Fibroblast of skin of right biceps (primary cell): ENCODE data around the gene CCN6.
A peak's percentile ranks its signal among the peaks of the same experiment; 100 is the strongest.
"Not testable (repeated sequence)": the region's sequence is repeated elsewhere in the genome, so short reads cannot be mapped to it uniquely, and the experiment has no call there.

Experiments used
- DNase-seq: peaks from one replicate; pipeline ENCODE4 v3.0.0-alpha.2; 2013

CCN6 gene

GRCh38 chr6:112030206-112030960, 23.5 kb upstream of the CCN6 start:
- no peak for DNase-seq

GRCh38 chr6:112030961-112031660, 22.8 kb upstream of the CCN6 start:
- DNase-seq, result no peak

- no peak for DNase-seq
Measured at GRCh38 chr6:112031960-112032359, 21.9 kb upstream of the CCN6 start.

- no peak for DNase-seq
Measured at GRCh38 chr6:112032728-112033127, 21.2 kb upstream of the CCN6 start.

- DNase-seq, result no peak
Measured at GRCh38 chr6:112033791-112034615, 19.9 kb upstream of the CCN6 start.

GRCh38 chr6:112034616-112034995, 19.3 kb upstream of the CCN6 start:
- DNase-seq, result no peak

- no peak for DNase-seq
Measured at GRCh38 chr6:112036088-112036637, 17.7 kb upstream of the CCN6 start.

- DNase-seq, result peak; percentile 93
Measured at GRCh38 chr6:112037783-112038216, 16.1 kb upstream of the CCN6 start.

GRCh38 chr6:112038268-112038667, 15.6 kb upstream of the CCN6 start:
- no peak for DNase-seq

GRCh38 chr6:112038756-112039430, 15.0 kb upstream of the CCN6 start:
- DNase-seq, result no peak

- no peak for DNase-seq
Measured at GRCh38 chr6:112039431-112039770, 14.5 kb upstream of the CCN6 start.

- DNase-seq, result no peak
Measured at GRCh38 chr6:112040956-112041355, 12.9 kb upstream of the CCN6 start.

- no peak for DNase-seq
Measured at GRCh38 chr6:112041535-112041934, 12.4 kb upstream of the CCN6 start.

- DNase-seq, result peak; percentile 95
Measured at GRCh38 chr6:112043032-112044007, 10.6 kb upstream of the CCN6 start.

- DNase-seq, result no peak
Measured at GRCh38 chr6:112044196-112044595, 9.7 kb upstream of the CCN6 start.

GRCh38 chr6:112044856-112045255, 9.0 kb upstream of the CCN6 start:
- peak; percentile 98 for DNase-seq

GRCh38 chr6:112047523-112047922, 6.4 kb upstream of the CCN6 start:
- DNase-seq, result not testable (repeated sequence)

- no peak for DNase-seq
Measured at GRCh38 chr6:112049026-112049799, 4.7 kb upstream of the CCN6 start.

GRCh38 chr6:112049996-112050395, 3.9 kb upstream of the CCN6 start:
- no peak for DNase-seq

GRCh38 chr6:112050429-112050828, 3.5 kb upstream of the CCN6 start:
- DNase-seq, result no peak
